ENCODE results near the gene S100A2.

The S100A2 gene
- long read RNA-seq, donor 1, transcript S100A2-202 (3 exons, 998 nt): major isoform, 9 of 12 reads
- long read RNA-seq, donor 1, partial matches to known transcripts: 0 of 12 reads
- long read RNA-seq, donor 1, other reads (novel, unspliced or antisense): 0 of 12 reads
- long read RNA-seq, donor 2, partial matches to known transcripts: 0 of 4 reads
- long read RNA-seq, donor 2, other reads (novel, unspliced or antisense): 0 of 4 reads
- long read RNA-seq, donor 3, transcript S100A2-202 (3 exons, 998 nt): major isoform, 6 of 8 reads
- long read RNA-seq, donor 3, partial matches to known transcripts: 0 of 8 reads
- long read RNA-seq, donor 3, other reads (novel, unspliced or antisense): 0 of 8 reads
- long read RNA-seq, donor 4, transcript S100A2-202 (3 exons, 998 nt): major isoform, 5 of 6 reads
- long read RNA-seq, donor 4, partial matches to known transcripts: 0 of 6 reads
- long read RNA-seq, donor 4, other reads (novel, unspliced or antisense): 0 of 6 reads
- long read RNA-seq, donor 5, partial matches to known transcripts: 0 of 3 reads
- long read RNA-seq, donor 5, other reads (novel, unspliced or antisense): 0 of 3 reads
- long read RNA-seq, donor 6, transcript S100A2-202 (3 exons, 998 nt): major isoform, 6 of 7 reads
- long read RNA-seq, donor 6, partial matches to known transcripts: 0 of 7 reads
- long read RNA-seq, donor 6, other reads (novel, unspliced or antisense): 0 of 7 reads
- long read RNA-seq, donor 7, transcript S100A2-202 (3 exons, 998 nt): major isoform, 6 of 8 reads
- long read RNA-seq, donor 7, partial matches to known transcripts: 0 of 8 reads
- long read RNA-seq, donor 7, other reads (novel, unspliced or antisense): 0 of 8 reads
- long read RNA-seq, donor 8, transcript S100A2-202 (3 exons, 998 nt): major isoform, 7 of 8 reads
- long read RNA-seq, donor 8, partial matches to known transcripts: 0 of 8 reads
- long read RNA-seq, donor 8, other reads (novel, unspliced or antisense): 0 of 8 reads

- peak; percentile 66 for DNase-seq
Observed at GRCh38 chr1:153565529-153566374, at the start of gene S100A2. Gene S100A2, minus strand, starts transcription at chr1:153565844. Its CDS starts 1,967 bp downstream, at chr1:153563877.

DNA sequence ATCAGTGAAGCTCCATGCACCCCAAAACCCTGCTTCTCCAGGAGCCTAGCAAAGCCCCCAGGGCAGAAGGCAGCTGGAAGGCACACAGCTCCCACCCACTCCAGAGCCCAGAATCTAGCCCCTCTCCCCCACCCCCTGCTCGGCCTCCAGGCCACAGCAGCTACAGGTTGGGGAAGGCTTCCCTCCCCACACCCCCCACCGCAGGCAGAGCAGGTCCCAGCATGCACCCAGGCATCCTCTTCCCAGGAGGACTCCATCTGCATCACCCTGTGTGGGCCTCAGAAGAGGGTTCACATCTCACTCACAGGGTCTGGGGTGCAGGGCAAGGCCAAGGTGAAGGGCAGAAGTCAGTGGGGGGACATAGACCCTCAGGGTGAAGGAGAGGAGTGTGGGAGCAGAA lies 49.8 kb upstream of the S100A2 start:
- DNase-seq: no peak

DNA sequence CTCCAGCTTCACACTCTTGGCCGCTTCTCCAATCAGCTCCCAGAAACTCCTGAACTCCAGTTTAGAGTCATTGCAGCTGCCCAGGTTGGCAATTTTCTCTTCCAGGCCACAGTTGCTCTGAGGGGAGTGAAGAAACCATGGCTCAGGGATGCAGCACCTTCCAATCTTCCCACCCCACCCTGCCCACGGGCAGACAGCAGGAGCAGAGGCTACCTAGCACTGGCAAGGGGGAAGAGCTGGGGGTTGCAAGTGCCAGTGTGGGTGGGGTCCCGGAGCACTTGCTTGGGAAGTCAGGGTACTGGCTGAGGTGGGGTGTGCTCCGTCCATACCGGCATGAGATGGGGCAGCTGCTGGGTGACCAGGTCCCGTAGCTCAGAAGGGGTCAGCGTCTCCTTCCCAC lies 49.3 kb upstream of the S100A2 start:
- DNase-seq: no peak

GRCh38 chr1:153614189-153614900 lies 48.7 kb upstream of the S100A2 start:
- DNase-seq: no peak

DNA sequence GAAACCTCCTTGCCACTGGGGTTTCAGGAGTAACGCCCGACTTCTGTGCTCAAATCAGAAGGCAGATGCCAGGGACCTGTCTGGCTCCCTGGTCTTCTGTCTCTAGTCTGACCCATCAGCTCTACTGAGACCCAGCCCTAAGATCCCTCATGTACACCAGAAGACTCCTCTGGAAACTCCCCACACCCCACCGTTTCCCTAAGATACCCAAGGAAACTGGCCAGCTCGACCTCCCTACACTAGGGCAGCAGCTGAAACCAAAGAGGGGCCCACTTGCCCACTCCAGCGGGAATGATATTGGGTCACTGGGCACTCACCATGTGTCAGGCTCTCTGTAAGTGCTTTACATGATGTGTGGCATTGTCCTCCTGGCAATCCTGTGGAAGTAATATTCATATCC lies 47.8 kb upstream of the S100A2 start:
- DNase-seq: no peak

GRCh38 chr1:153612755-153613331 lies 47.2 kb upstream of the S100A2 start, which contains the start of gene S100A16:
Gene S100A16, minus strand, starts transcription at chr1:153613137. Its CDS starts 4,986 bp downstream, at chr1:153608151.
- peak; percentile 71 for DNase-seq

DNA sequence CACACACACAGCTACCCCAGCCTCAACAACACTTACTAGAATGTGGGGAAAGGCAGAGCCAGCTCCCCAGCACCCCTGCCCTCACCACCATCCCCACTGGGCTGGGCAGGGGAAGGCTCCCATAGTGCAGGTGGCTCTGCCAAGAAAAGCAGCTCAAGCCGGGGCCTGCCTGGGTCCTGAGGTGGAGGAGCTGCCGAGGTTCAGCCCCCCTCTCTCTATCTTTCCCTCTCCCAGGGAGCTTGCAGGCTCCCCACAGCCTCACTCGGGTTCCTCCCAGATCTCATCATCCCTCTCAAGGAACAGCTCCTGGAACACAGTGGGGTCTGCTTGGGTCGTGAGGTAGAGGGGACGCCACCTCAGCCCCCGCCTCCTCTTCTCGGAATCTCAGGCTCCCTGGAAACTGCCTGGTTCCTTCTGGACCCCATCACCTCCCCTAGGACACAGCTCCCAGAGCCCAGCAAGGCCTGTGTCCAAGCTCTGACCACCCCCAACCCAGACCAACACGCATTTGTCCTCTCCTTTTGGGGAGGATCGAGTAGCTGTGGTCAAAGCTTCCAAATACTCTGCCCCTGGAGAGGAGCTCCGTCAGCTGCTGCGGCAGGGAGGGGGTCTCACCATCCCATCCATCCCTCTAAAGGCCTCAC lies 46.6 kb upstream of the S100A2 start:
- DNase-seq: peak; percentile 71

DNA sequence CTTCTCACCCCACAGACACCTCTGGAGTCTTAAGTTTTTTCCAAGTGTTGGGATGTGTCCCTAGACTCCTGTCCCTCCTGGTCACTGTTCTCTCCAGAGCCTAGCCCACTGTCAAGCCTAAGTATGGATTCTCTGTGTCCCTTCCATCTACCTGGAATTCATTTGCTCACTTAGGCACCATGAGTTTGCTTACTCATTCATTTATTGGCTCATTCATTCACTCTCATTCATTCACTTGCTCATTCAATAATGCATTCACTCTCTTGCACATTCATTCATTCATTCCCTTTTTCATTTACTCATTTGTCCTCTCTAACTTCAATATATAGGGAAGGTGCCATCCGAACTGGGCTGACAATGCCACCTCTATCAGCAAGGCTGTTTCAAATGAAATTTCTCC lies 45.7 kb upstream of the S100A2 start:
- DNase-seq: no peak

DNA sequence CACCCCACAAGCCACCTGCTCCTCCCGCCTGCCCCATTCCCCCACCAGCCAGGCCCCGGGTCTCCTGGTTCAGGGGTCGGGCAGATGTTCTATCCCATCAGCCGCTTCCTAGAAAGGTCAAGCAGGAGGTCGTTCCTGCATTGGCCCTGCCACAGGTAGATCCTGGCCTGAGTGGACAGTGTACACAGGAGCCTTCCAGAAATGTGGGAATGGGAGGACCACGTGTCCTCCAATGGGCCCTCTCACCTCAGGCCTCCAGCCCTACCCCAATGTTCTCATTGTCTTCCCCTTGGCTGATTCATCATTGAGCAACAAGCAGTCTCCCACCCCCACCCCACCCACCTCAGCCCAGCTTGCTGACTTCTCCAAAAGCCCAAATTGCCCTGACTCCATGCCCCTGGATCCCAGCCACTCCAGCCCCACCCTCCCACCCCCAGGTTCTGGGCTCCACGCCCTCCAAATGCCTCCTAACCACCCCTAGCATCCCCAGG lies 45.2 kb upstream of the S100A2 start:
- DNase-seq: no peak

DNA sequence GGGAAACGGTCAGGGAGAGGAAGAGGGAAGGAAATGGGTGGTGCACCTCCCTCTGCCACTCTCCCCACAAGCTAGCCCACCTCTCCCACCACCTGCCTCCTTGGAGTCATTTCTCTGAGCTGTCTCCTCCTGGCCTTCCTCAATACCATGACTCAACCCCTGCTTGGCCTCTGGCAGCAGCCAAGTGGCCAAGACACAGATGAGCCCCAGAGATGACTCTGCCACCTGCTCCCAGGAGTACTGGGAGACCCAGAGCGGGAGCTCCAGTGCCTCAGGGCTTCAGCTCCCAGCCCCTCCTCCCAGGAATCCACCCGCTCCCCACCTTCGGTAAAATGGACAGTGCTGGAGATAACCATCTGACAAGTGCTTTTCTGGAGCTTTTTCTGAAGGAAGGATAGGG lies 44.7 kb upstream of the S100A2 start:
- no peak for DNase-seq

GRCh38 chr1:153609585-153609907 lies 43.9 kb upstream of the S100A2 start:
- no peak for DNase-seq

GRCh38 chr1:153608742-153609584 lies 43.3 kb upstream of the S100A2 start:
- peak; percentile 64 for DNase-seq

DNA sequence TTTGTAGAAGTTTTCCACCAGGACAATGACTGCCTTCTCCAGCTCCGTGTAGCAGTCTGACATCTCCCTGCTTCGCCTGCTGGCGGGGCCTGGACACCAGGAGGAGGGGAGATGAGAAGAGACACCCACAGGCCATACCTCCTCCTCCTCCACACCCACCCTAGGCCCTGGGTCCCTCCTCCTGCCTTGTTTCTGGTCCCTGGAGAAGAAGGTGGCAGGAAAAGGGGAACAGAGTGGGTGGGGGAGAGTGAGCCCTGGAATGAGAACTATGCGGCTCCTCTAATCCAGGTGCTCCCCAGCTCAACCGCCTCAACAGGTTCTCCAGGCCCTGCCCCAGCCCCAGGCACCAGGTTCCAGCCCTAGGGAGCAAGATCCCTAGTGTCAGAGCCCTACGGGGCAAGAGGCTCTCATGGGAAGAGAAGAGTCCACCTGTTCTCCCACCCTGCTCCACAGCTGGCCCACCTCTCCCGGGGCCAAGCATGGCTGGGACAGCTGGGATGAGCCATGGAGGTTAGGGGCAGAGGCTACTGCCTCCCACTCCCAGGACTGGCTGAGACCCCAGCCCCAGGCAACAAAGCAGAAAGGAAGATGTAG lies 42.5 kb upstream of the S100A2 start:
- no peak for DNase-seq

DNA sequence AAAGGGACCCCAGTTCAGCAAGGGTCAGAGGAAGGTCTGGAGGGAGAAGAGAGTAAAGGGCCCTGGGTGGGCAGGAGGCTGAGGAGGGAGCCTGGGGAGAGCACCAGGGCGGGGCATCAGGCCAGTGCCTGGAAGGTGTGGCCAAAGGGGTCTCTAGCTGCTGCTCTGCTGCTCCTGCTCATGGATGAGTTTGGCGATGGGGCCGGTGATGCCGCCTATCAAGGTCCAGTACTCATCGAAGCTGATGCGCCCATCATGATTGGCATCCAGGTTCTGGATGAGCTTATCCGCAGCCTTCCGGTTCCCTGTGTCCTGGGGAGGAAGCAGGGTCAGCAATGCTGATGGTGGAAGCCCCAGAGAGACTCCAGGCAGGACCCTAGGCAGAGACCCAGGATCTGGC lies 41.7 kb upstream of the S100A2 start:
- no peak for DNase-seq

DNA sequence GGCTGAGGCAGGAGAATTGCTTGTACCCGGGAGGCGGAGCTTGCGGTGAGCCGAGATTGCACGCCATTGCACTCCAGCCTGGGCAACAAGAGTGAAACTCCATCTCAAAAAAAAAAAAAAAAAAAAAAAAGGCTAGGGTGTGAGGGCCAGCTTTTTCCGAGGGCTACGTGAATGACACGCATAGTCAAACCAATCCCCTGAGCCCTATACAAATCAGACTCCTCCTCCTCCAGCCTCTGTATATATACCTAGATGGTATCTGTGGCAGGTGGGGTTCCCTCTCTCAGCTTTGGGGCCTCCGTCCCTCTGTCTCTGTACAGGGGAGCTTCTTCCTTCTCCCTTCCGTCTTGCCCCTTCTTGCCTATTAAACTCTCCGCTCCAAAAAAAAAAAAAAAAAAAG lies 40.5 kb upstream of the S100A2 start:
- no peak for DNase-seq

DNA sequence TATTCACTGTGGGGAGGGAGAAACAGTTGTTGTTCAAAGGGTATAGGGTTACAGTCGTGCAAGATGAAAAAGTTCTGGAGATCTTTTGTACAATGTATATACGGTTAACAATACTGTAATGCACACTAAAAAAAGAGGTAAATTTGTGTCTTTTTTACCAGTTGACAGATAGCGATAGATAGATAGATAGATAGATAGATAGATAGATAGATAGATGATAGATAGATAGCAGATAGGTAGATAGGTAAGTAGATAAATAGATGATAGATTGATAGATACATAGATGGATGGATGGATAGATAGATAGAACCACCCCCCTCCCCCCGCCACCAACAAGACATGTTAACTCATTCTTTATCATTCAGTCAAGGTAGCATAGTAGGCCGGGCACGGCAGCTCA lies 37.1 kb upstream of the S100A2 start:
- DNase-seq: no peak

- no peak for DNase-seq
Observed at GRCh38 chr1:153599847-153600246, 34.2 kb upstream of the S100A2 start.

DNA sequence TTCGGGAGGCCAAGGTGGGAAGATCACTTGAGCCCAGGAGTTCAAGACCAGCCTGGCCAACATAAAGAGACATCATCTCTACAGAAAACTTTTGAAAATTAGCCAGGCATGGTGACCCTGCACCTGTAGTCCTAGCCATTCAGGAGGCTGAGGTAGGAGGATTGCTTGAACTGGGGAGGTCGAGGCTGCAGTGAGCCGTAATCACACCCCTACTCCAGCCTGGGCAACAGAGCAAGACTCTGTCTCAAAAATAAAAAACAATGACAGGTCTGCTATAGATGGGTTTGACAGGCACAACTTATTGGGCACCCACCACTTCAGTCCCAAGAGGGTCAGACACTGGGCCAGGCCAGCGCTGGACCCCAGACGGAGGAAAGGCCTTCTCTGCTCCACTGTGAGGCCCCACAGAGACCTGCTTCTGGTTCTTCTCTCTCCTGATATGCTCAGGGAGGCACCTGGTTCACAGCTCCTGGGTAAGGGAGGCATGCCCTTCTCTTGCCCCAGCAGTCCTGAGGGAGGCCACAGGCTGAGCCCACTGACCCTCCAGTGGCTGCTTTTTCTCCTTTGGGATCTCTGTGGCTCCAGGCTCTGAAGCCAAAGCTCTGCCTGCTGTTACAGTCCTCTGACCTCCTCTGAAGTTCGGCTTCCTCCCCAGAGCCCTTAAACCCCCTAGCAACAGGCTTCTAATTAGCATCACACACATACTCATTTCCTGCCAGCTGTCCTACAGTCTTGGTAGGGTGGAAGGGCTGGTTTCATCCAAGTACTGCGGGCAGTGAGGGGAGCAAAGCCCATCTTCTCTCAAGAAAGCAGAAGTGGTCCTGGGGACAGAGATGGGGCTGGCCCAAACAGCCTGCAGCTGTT lies 32.9 kb upstream of the S100A2 start:
- no peak for DNase-seq
